Naive B cell (primary cell): ENCODE measurements around the gene TWIST2. TPM values are rescaled to one million over a fixed set of nuclear protein-coding genes. Genes with fewer than 3 reads are reported as not detected.

Experiments used
- ATAC-seq, 2 donors: fragments of 150-1000 bp; cut with Tn5 transposase; 2 replicates each; pipeline ENCODE4 v1.10.0; 2021; ENCODE audit warnings: low read depth in 2 of 2, mild to moderate bottlenecking in 2 of 2, moderate library complexity in 2 of 2
- DNase-seq: peaks from one replicate; pipeline ENCODE4 v3.0.0; 2022
- H3K27ac Mint-ChIP-seq, 6 donors: one replicate each; pipeline ENCODE4 v1.8.0; 2020 to 2022; ENCODE audit warnings: mild to moderate bottlenecking in 6 of 6, mixed read lengths in 6 of 6, moderate library complexity in 5 of 6, inconsistent platforms in 2 of 6
- H3K27me3 Mint-ChIP-seq, 3 donors: one replicate each; pipeline ENCODE4 v1.8.0; 2021 to 2022; ENCODE audit warnings: mixed read lengths in 3 of 3, mild to moderate bottlenecking in 1 of 3
- H3K36me3 Mint-ChIP-seq, 2 donors: one replicate each; pipeline ENCODE4 v1.8.0; 2020 to 2022; ENCODE audit warnings: mixed read lengths in 2 of 2, inconsistent platforms in 1 of 2, mild to moderate bottlenecking in 1 of 2
- H3K4me1 Mint-ChIP-seq, 3 donors: one replicate each; pipeline ENCODE4 v1.8.0; 2020 to 2022; ENCODE audit warnings: mixed read lengths in 3 of 3, inconsistent platforms in 1 of 3, mild to moderate bottlenecking in 1 of 3, moderate library complexity in 1 of 3
- H3K4me3 Mint-ChIP-seq, 8 donors: one replicate each; pipeline ENCODE4 v1.8.0; 2020 to 2022; ENCODE audit warnings: mild to moderate bottlenecking in 8 of 8, mixed read lengths in 8 of 8, moderate library complexity in 8 of 8, inconsistent platforms in 2 of 8
- H3K9me3 Mint-ChIP-seq, 7 donors: one replicate each; pipeline ENCODE4 v1.8.0; 2020 to 2022; ENCODE audit warnings: mixed read lengths in 7 of 7, mild to moderate bottlenecking in 5 of 7, inconsistent platforms in 2 of 7, moderate library complexity in 1 of 7
- polyA plus RNA-seq, 6 donors: library from polyadenylated mRNA; unstranded; fragments of 300-500 nt; fragmentation: Illumina TruSeq; gene quantifications; one replicate each; pipeline ENCODE4 v1.2.3, GENCODE V29; 2021; ENCODE audit warnings: low read depth in 6 of 6

TWIST2 gene
- not detected for polyA plus RNA-seq

DNA sequence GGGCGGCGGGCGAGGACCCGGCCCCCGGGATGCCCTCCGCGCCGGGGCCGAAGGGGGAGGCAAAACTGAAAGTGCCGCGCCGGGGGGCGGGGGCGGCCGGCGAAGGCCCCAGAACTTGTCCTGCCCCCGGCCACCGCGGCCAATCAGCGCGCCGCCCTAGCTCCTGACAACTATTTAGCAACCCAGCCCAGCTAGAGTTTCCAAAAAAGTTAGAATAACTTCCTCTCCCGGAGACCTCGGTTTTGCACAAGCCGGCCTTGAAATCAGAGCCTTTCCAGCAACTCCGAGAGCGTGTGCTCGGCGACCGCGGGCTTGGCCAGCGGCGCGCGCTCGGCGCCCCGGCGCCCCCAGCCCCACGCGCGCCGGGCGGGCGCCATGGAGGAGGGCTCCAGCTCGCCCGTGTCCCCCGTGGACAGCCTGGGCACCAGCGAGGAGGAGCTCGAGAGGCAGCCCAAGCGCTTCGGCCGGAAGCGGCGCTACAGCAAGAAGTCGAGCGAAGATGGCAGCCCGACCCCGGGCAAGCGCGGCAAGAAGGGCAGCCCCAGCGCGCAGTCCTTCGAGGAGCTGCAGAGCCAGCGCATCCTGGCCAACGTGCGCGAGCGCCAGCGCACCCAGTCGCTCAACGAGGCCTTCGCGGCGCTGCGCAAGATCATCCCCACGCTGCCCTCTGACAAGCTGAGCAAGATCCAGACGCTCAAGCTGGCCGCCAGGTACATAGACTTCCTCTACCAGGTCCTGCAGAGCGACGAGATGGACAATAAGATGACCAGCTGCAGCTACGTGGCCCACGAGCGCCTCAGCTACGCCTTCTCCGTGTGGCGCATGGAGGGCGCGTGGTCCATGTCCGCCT lies at the start of gene TWIST2:
TSS of gene TWIST2 (plus strand) at position 245 of the 850 bp plus-strand sequence. CDS start at position 376, 131 bp downstream.
- no peaks in the 10 kb centered on the region for H3K36me3 Mint-ChIP-seq
- H3K4me1 Mint-ChIP-seq, result no peaks in the 10 kb centered on the region
- no peaks in the 10 kb centered on the region for H3K9me3 Mint-ChIP-seq
- no peak within 1 kb of the TSS for H3K27ac Mint-ChIP-seq
- no peak for DNase-seq
- peaks cover 34 to 48% (median 43%) of the 10 kb centered on the region in 3 donors for H3K27me3 Mint-ChIP-seq
- ATAC-seq, result no peak
- no peak within 1 kb of the TSS for H3K4me3 Mint-ChIP-seq

DNA sequence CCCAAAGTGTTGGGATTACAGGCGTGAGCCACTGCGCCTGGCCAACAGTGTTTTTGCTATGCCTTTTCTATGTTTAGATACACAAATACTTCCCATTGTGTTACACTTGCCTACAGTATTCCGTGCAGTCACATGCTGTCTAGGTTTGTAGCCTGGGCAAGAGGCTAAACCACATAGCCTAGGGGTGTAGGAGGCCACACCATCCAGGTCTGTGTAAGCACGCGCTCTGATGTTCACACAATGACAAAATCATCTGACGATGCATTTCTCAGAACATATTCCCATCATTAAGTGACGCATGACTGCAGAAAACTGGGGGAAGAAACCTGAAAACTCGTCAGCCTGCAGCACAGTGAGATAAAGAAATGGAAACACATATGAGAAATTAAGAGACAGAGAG lies 46.1 kb upstream of the TWIST2 start:
- DNase-seq (no peak), ATAC-seq (no peak)
- H3K4me3 Mint-ChIP-seq, result no peak overlapping the region
- peaks cover 5 to 35% (median 31%) of the 10 kb centered on the region in 3 donors for H3K27me3 Mint-ChIP-seq
- peaks cover 0 to 3% (median 0%) of the 10 kb centered on the region in 7 donors for H3K9me3 Mint-ChIP-seq
- H3K27ac Mint-ChIP-seq, result no peak overlapping the region
- peaks cover 0 to 3% of the 10 kb centered on the region in 2 donors for H3K36me3 Mint-ChIP-seq
- no peaks in the 10 kb centered on the region for H3K4me1 Mint-ChIP-seq

DNA sequence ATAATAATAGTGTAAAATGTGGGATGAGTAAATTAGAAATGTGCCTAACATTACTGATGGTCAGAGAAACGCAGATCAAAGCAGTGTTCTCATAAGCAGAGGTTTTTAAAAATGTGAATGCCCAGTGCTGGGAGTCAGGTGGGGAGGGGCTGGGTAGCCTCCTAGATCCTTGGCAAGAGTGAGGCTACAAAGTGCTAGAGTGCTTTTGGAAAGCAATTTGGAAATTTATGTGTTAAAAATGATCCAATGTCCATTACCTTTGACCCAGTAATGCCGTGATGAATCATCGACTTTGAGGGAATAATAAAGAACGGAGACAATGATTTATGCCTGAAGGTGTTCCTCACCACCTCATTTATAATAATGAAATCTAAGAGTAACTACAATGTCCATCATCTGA lies 44.9 kb upstream of the TWIST2 start:
- Mint-ChIP-seq H3K9me3 (peaks cover 0 to 3% (median 0%) of the 10 kb centered on the region in 7 donors), H3K4me3 (no peak overlapping the region), H3K27me3 (peaks cover 0 to 24% (median 24%) of the 10 kb centered on the region in 3 donors), H3K27ac (no peak overlapping the region), H3K36me3 (peaks cover 0 to 3% of the 10 kb centered on the region in 2 donors), H3K4me1 (no peaks in the 10 kb centered on the region)
- no peak for DNase-seq
- ATAC-seq, result no peak

DNA sequence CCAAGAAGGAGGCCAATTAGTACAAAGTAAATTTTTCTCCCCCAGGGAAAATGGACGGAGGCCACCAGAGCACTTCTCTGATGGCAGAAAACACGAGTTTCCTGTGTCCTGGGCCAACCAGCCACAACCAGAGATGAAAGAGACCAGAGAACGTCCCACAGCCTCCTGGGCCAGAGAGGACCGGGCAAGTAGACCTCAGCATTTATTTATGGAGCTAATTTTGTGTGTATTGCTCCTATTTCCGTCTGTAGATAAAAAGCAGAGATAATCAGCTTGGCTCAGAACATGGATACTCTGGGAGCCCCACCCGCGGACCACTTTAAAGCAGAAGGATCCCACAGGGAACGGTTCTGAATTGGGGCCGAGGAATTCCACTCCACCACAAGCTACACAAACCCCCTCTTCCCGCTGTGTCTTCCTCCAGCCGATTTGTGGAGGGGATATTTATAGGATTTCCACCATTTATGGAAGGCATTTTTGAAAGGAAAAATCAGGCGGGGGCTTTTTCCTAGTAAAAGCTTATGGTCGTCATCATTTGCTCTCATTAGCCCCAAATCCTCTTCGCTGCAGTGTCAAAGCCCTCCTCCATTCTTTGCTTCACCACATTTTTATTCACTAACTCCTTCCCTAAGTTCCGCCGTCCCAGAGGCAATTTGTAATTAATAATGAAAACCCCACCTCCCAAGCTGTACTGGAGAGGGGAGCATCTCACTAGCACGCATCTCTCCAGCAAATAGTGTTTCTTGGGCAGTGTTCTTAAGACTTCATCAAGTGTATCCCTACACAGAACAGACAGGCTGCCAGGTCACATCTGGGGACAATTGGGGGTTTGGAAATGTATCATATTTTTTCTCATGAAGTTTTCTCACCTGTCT lies 43.7 kb upstream of the TWIST2 start:
- H3K27me3 Mint-ChIP-seq, result peaks cover 0 to 19% (median 16%) of the 10 kb centered on the region in 3 donors

DNA sequence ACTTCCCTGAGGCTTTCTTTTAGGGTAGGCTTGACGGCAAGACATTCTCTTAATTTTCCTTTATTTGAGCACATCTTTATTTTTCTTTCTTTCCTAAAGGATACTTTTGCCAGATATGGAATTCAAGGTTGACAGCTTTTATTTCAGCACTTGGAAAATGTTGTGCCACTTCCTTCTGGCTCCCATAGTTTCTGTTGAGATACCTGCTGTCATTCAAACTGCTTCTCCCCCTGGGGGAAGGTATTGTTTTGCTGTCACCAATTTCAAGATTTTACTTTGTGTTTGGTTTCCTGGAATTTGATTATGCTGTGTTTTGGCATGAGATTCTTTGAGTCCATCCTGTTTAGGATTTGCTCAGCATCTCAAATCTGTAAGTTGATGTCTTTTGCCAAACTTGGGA lies 39.1 kb upstream of the TWIST2 start:
- Mint-ChIP-seq H3K4me3 (no peak overlapping the region), H3K27ac (no peak overlapping the region), H3K36me3 (no peaks in the 10 kb centered on the region), H3K27me3 (peaks cover 4 to 7% (median 6%) of the 10 kb centered on the region in 3 donors), H3K9me3 (peaks cover 2 to 10% (median 6%) of the 10 kb centered on the region in 7 donors), H3K4me1 (no peaks in the 10 kb centered on the region)
- no peak for ATAC-seq
- DNase-seq, result no peak

More for the DNA sequence above, 43.7 kb upstream of the TWIST2 start:
- ATAC-seq (no peak), DNase-seq (no peak)
- peaks cover 0 to 6% (median 3%) of the 10 kb centered on the region in 7 donors for H3K9me3 Mint-ChIP-seq
- no peaks in the 10 kb centered on the region for H3K4me1 Mint-ChIP-seq
- H3K27ac Mint-ChIP-seq, result no peak overlapping the region
- no peak overlapping the region for H3K4me3 Mint-ChIP-seq
- H3K36me3 Mint-ChIP-seq, result no peaks in the 10 kb centered on the region

- Mint-ChIP-seq H3K4me1 (no peaks in the 10 kb centered on the region), H3K4me3 (no peak overlapping the region), H3K36me3 (no peaks in the 10 kb centered on the region), H3K9me3 (peaks cover 2 to 11% (median 6%) of the 10 kb centered on the region in 7 donors), H3K27ac (no peak overlapping the region), H3K27me3 (peaks cover 7 to 16% (median 11%) of the 10 kb centered on the region in 3 donors)
- no peak for DNase-seq
- no peak for ATAC-seq
Observed at GRCh38 chr2:238810321-238810720, 37.6 kb upstream of the TWIST2 start.

GRCh38 chr2:238811293-238811692 lies 36.6 kb upstream of the TWIST2 start:
- no peak for ATAC-seq
- Mint-ChIP-seq H3K36me3 (no peaks in the 10 kb centered on the region), H3K4me1 (no peaks in the 10 kb centered on the region), H3K27me3 (peaks cover 9 to 16% (median 11%) of the 10 kb centered on the region in 3 donors), H3K4me3 (no peak overlapping the region), H3K27ac (no peak overlapping the region), H3K9me3 (peaks cover 2 to 11% (median 6%) of the 10 kb centered on the region in 7 donors)
- no peak for DNase-seq

GRCh38 chr2:238811759-238812158 lies 36.1 kb upstream of the TWIST2 start:
- no peak overlapping the region for H3K27ac Mint-ChIP-seq
- H3K27me3 Mint-ChIP-seq, result peaks cover 11 to 16% (median 14%) of the 10 kb centered on the region in 3 donors
- no peak for ATAC-seq
- H3K9me3 Mint-ChIP-seq, result peaks cover 2 to 11% (median 6%) of the 10 kb centered on the region in 7 donors
- H3K4me3 Mint-ChIP-seq, result no peak overlapping the region
- H3K36me3 Mint-ChIP-seq, result no peaks in the 10 kb centered on the region
- no peak for DNase-seq
- no peaks in the 10 kb centered on the region for H3K4me1 Mint-ChIP-seq

GRCh38 chr2:238813109-238813508 lies 34.8 kb upstream of the TWIST2 start:
- Mint-ChIP-seq H3K36me3 (no peaks in the 10 kb centered on the region), H3K27ac (no peak overlapping the region), H3K9me3 (peaks cover 2 to 13% (median 6%) of the 10 kb centered on the region in 7 donors), H3K4me3 (no peak overlapping the region), H3K4me1 (no peaks in the 10 kb centered on the region), H3K27me3 (peaks cover 17 to 26% (median 20%) of the 10 kb centered on the region in 3 donors)
- no peak for ATAC-seq
- DNase-seq, result no peak

DNA sequence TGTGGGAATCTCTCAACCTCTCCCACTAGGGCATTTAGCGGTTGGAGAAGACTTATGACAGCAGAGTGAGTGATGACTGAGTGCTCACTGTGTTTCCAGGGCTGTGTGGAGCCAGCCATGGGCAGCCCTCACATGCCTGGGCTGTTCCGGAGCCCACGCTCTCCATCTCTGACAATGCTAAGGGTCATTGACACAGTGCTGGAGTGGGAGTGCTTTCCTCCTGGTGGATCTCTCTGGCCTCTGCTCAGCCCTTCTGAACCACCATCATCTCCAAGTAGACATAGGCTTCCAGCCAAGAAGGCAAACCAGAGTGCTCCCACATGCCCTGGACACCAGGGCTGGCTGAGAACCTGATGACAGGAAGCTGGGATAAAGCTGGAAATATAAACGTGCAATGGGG lies 33.1 kb upstream of the TWIST2 start:
- no peaks in the 10 kb centered on the region for H3K4me1 Mint-ChIP-seq
- peaks cover 32 to 40% (median 33%) of the 10 kb centered on the region in 3 donors for H3K27me3 Mint-ChIP-seq
- DNase-seq (no peak), ATAC-seq (no peak)
- peaks cover 0 to 11% (median 2%) of the 10 kb centered on the region in 7 donors for H3K9me3 Mint-ChIP-seq
- no peak overlapping the region for H3K27ac Mint-ChIP-seq
- no peaks in the 10 kb centered on the region for H3K36me3 Mint-ChIP-seq
- H3K4me3 Mint-ChIP-seq, result no peak overlapping the region

GRCh38 chr2:238816291-238816690 lies 31.6 kb upstream of the TWIST2 start:
- DNase-seq (no peak), ATAC-seq (no peak)
- H3K9me3 Mint-ChIP-seq, result peaks cover 2 to 11% (median 5%) of the 10 kb centered on the region in 7 donors
- H3K27ac Mint-ChIP-seq, result no peak overlapping the region
- no peak overlapping the region for H3K4me3 Mint-ChIP-seq
- no peaks in the 10 kb centered on the region for H3K4me1 Mint-ChIP-seq
- no peaks in the 10 kb centered on the region for H3K36me3 Mint-ChIP-seq
- peaks cover 40 to 49% (median 41%) of the 10 kb centered on the region in 3 donors for H3K27me3 Mint-ChIP-seq

DNA sequence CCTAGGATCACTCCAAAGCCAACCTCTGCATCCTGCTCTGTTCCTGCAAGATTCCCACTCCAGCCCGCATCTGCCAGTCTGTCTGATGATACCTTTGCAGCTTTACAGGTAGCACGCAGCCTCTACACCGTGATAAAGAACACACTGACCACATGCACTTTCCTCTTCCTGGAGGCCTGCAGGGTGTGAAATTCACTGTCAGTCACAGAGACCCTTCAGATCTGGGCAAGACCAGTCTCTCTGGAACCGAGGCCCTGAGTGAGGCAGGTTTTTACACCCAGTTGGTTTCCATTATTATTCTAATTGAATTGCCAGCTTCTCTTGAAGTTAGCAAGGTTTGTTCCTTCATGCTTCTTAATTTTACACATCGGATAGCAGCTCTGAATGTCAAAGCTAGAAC lies 30.5 kb upstream of the TWIST2 start:
- H3K4me3 Mint-ChIP-seq, result no peak overlapping the region
- no peak overlapping the region for H3K27ac Mint-ChIP-seq
- H3K36me3 Mint-ChIP-seq, result no peaks in the 10 kb centered on the region
- no peak for ATAC-seq
- H3K9me3 Mint-ChIP-seq, result peaks cover 2 to 11% (median 6%) of the 10 kb centered on the region in 7 donors
- H3K4me1 Mint-ChIP-seq, result no peaks in the 10 kb centered on the region
- H3K27me3 Mint-ChIP-seq, result peaks cover 40 to 56% (median 44%) of the 10 kb centered on the region in 3 donors
- DNase-seq, result no peak

- no peak for ATAC-seq
- H3K27me3 Mint-ChIP-seq, result peaks cover 41 to 56% (median 41%) of the 10 kb centered on the region in 3 donors
- no peaks in the 10 kb centered on the region for H3K36me3 Mint-ChIP-seq
- no peaks in the 10 kb centered on the region for H3K4me1 Mint-ChIP-seq
- H3K9me3 Mint-ChIP-seq, result peaks cover 4 to 12% (median 8%) of the 10 kb centered on the region in 7 donors
- H3K4me3 Mint-ChIP-seq, result no peak overlapping the region
- no peak for DNase-seq
- H3K27ac Mint-ChIP-seq, result no peak overlapping the region
Observed at GRCh38 chr2:238817891-238818290, 30.0 kb upstream of the TWIST2 start.
